K562 (cell line): Measurements from ENCODE around the gene GNG7.

Experiments used
- BHLHE40 ChIP-seq: IDR thresholded peaks from 2 replicates; pipeline ENCODE4 v1.6.1; 2011; ENCODE audit warnings: low read length, improper control_type of control experiment
- CHD2 ChIP-seq: IDR thresholded peaks from 2 replicates; pipeline ENCODE4 v1.6.1; 2011; ENCODE audit warnings: low read depth, low read length
- CTCF ChIP-seq, 3 experiments: IDR thresholded peaks in 2 of 3; conservative IDR thresholded peaks in 1 of 3; 2 replicates each; pipeline ENCODE4 v1.5.1; 2011 to 2012; ENCODE audit warnings: low read length in 3 of 3, mild to moderate bottlenecking in 3 of 3, control low read depth in 2 of 3, improper control_type of control experiment in 1 of 3, inconsistent platforms in 1 of 3, low read depth in 1 of 3, mixed read lengths in 1 of 3, moderate library complexity in 1 of 3; ENCODE audit not compliant: insufficient read depth in 2 of 3
- E2F4 ChIP-seq: sonication (generic); formaldehyde crosslinking; IDR thresholded peaks from 2 replicates; pipeline ENCODE4 v1.8.0; 2022; ENCODE audit warnings: mild to moderate bottlenecking, low read depth, missing genetic modification reagents
- EP300 ChIP-seq: IDR thresholded peaks from 2 replicates; pipeline ENCODE4 v1.6.1; 2012; ENCODE audit warnings: low read length, improper control_type of control experiment
- GABPA ChIP-seq: fragments of 200-800 bp; sonication (Bioruptor generic); conservative IDR thresholded peaks from 2 replicates; pipeline ENCODE4 v1.6.1; 2016; ENCODE audit warnings: low read depth, missing genetic modification characterization, missing compliant biosample characterization
- HDAC1 ChIP-seq, 2 experiments: fragments of 450-650 bp; IDR thresholded peaks; 2 replicates each; pipeline ENCODE4 v1.6.1; 2016 to 2017; ENCODE audit warnings: inconsistent platforms in 1 of 2, mild to moderate bottlenecking in 1 of 2, moderate library complexity in 1 of 2
- KAT2B ChIP-seq: IDR thresholded peaks from one replicate; pipeline ENCODE4 v1.6.1; 2012; ENCODE audit warnings: low read depth, mild to moderate bottlenecking, control low read depth, inconsistent platforms, low read length, moderate library complexity
- MYNN ChIP-seq, 2 experiments: sonication (generic); formaldehyde crosslinking in 1 of 2; IDR thresholded peaks; 2 replicates each; pipeline versions ENCODE4 v1.5.0 to v1.6.1; 2016 to 2020; ENCODE audit warnings: antibody characterized with exemption in 1 of 2, missing genetic modification reagents in 1 of 2
- POLR2A ChIP-seq: fragments of 450-650 bp; conservative IDR thresholded peaks from 2 replicates; pipeline ENCODE4 v1.6.1; 2016
- RFX7 ChIP-seq: fragments of 250-450 bp; sonication (Bioruptor Pico); IDR thresholded peaks from 2 replicates; pipeline ENCODE4 v1.5.1; 2021; ENCODE audit warnings: mild to moderate bottlenecking
- SRSF1 ChIP-seq: fragments of 200-400 bp; formaldehyde crosslinking; IDR thresholded peaks from 2 replicates; pipeline ENCODE4 v1.6.1; 2017; ENCODE audit warnings: mild to moderate bottlenecking, low read depth, low read length, moderate library complexity
- ZNF184 ChIP-seq: sonication (generic); formaldehyde crosslinking; IDR thresholded peaks from 2 replicates; pipeline ENCODE4 v1.5.0; 2020; ENCODE audit warnings: missing genetic modification reagents

GRCh38 chr19:2719232-2719735 is 16.8 kb upstream of the GNG7 start:
- TF ChIP-seq RFX7 (CRISPR knock-in tag): no peak
- no peak for TF ChIP-seq BHLHE40
- no peak for TF ChIP-seq GABPA (tag)
- TF ChIP-seq E2F4: no peak
- TF ChIP-seq EP300: no peak
- no peak for TF ChIP-seq POLR2A
- no peak for TF ChIP-seq CTCF (IDR thresholded peaks at IDR 0.05 in 2 of 3, conservative IDR thresholded peaks at IDR 0.05 in 1 of 3; ENCODE audit: insufficient read depth in 2 of 3, low read depth in 1 of 3, low read length in 3 of 3)
- no peak for TF ChIP-seq CHD2
- no peak for TF ChIP-seq MYNN (IDR thresholded peaks at IDR 0.05)
- no peak for TF ChIP-seq MYNN (CRISPR knock-in tag; IDR thresholded peaks at IDR 0.05)
- no peak for TF ChIP-seq KAT2B
- no peak for TF ChIP-seq SRSF1
- no peak for TF ChIP-seq HDAC1 (IDR thresholded peaks at IDR 0.05)
- no peak for TF ChIP-seq ZNF184 (CRISPR knock-in tag)
